Fibroblast of lung (primary cell): ENCODE measurements around the gene HS1BP3.

Experiments
- EZH2 ChIP-seq: IDR thresholded peaks from 2 replicates; pipeline ENCODE4 v1.5.1; 2012; ENCODE audit warnings: low read length, control low read depth, mild to moderate bottlenecking; ENCODE audit errors: missing control alignments
- TF ChIP-seq, protein P1 (sequence below), 2 donors: IDR thresholded peaks in 1 of 2; conservative IDR thresholded peaks in 1 of 2; 1 replicate in 1 of 2; 2 replicates in 1 of 2; pipeline ENCODE4 v1.5.1; 2011 to 2012; ENCODE audit warnings: low read length in 2 of 2, control low read depth in 1 of 2, inconsistent platforms in 1 of 2, low read depth in 1 of 2, mild to moderate bottlenecking in 1 of 2

DNA sequence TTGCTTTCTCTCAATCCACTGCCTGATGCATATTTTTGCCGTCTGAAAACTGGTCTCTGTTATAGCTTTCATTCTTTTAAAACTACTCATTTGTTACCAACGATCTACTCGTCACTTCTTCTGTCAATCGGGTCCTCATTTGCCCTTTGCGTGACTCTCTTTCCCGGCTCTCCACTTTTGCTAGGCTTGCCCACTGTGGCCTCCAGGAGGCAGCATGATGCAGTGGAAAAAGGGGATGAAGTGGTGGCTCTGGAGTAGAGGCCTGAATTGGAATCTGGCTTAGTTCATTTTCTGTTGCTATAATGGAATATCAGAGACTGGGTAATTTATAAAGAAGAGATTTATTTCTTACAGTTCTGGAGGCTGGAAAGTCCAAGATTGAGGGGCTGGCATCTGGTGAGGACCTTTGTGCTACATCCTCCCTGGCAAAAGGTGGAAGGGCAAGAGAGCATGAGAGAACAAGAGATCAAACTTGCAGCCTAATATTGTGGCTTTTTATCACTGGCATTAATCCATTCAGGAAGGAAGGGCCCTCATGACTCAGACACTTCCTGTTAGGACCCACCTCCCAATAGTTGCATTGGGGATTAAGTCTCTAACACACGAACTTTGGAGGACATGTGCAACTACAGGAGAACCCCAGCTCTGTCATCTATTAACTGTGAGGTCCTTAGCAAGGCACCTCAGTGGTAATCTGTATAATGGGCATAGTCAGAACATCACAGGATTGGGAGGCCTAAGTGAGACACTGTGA lies 31.4 kb upstream of the HS1BP3 start:
- TF ChIP-seq, protein P1, sequence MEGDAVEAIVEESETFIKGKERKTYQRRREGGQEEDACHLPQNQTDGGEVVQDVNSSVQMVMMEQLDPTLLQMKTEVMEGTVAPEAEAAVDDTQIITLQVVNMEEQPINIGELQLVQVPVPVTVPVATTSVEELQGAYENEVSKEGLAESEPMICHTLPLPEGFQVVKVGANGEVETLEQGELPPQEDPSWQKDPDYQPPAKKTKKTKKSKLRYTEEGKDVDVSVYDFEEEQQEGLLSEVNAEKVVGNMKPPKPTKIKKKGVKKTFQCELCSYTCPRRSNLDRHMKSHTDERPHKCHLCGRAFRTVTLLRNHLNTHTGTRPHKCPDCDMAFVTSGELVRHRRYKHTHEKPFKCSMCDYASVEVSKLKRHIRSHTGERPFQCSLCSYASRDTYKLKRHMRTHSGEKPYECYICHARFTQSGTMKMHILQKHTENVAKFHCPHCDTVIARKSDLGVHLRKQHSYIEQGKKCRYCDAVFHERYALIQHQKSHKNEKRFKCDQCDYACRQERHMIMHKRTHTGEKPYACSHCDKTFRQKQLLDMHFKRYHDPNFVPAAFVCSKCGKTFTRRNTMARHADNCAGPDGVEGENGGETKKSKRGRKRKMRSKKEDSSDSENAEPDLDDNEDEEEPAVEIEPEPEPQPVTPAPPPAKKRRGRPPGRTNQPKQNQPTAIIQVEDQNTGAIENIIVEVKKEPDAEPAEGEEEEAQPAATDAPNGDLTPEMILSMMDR (conservative IDR thresholded peaks at IDR 0.05 in 1 of 2, IDR thresholded peaks at IDR 0.05 in 1 of 2; ENCODE audit: low read depth in 1 of 2, low read length in 2 of 2) = peak; percentile 66 to 67
- TF ChIP-seq EZH2 = no peak
